Measurements from ENCODE around the gene CRYGN.

The CRYGN gene

GRCh38 chr7:151429560-151430331 lies 10.2 kb downstream of the CRYGN start:
- Histone ChIP-seq H3K36me3 (ENCODE audit: insufficient read depth, low read length) (no peaks in the 10 kb centered on the region), H3K27me3 (ENCODE audit: control insufficient read depth, insufficient read depth, low read length) (peaks cover 33% of the 10 kb centered on the region), H3K9me3 (replicated peaks; ENCODE audit: low read length) (no peaks in the 10 kb centered on the region), H3K4me1 (ENCODE audit: control insufficient read depth, insufficient read depth, low read length) (peaks cover 18% of the 10 kb centered on the region), H3K9ac (ENCODE audit: low read depth, low read length) (no peak overlapping the region), H3K4me3 (ENCODE audit: low read length) (no peak overlapping the region), H3K4me2 (ENCODE audit: low read length) (no peak overlapping the region)

- Histone ChIP-seq H3K9me3 (replicated peaks; ENCODE audit: low read length) (no peaks in the 10 kb centered on the region), H3K4me1 (ENCODE audit: control insufficient read depth, insufficient read depth, low read length) (peaks cover 18% of the 10 kb centered on the region), H3K4me3 (ENCODE audit: low read length) (no peak overlapping the region), H3K36me3 (ENCODE audit: insufficient read depth, low read length) (no peaks in the 10 kb centered on the region), H3K9ac (ENCODE audit: low read depth, low read length) (no peak overlapping the region), H3K4me2 (ENCODE audit: low read length) (no peak overlapping the region), H3K27me3 (ENCODE audit: control insufficient read depth, insufficient read depth, low read length) (peaks cover 35% of the 10 kb centered on the region)
These were observed 10.7 kb downstream of the CRYGN start for GRCh38 chr7:151429237-151429559.

DNA sequence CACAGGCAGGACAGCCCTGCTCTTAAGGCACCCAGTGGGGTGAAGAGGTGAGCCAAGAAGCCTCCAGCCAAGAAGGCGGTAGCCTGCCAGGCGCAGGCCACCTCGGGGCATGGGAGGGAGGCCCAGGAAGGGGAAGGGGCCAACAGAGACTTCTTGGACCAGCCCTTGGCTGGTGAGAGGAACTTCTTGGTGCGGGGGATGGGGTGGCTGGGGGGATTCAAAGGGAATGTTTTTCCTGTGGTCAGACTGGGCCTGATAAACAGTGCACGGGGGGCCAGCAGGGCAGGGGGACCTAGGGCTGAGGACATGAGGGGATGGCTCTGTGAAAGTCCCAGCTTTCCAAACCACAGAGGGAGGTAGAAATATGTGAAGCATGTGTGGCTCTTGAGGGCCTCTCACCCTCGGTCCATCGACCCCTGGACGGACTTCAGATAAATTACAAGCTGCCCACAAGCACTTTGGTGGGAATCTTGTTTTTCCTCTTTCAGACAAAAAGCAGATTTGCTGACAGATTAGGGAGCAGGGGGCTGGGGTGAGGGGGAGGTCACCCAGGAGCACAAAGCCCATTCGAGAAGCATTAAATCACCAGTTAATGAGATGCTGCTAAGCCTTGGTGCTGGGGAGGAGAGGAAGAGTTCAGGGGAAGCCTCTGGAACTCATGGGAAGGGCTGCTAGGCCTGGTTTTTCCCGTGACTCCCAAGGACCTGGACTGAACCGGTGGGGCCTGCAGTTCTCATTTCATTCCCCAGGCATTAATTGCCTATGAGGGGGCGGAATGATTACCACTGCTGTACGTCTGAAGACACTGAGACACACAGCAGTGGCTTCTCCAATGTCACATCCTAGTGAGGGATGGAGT lies 11.3 kb downstream of the CRYGN start:
- Histone ChIP-seq H3K9ac (ENCODE audit: low read depth, low read length) (no peak overlapping the region), H3K4me1 (ENCODE audit: control insufficient read depth, insufficient read depth, low read length) (peaks cover 18% of the 10 kb centered on the region), H3K4me3 (ENCODE audit: low read length) (no peak overlapping the region), H3K36me3 (ENCODE audit: insufficient read depth, low read length) (no peaks in the 10 kb centered on the region), H3K4me2 (ENCODE audit: low read length) (no peak overlapping the region), H3K27me3 (ENCODE audit: control insufficient read depth, insufficient read depth, low read length) (peaks cover 35% of the 10 kb centered on the region), H3K9me3 (replicated peaks; ENCODE audit: low read length) (no peaks in the 10 kb centered on the region)

DNA sequence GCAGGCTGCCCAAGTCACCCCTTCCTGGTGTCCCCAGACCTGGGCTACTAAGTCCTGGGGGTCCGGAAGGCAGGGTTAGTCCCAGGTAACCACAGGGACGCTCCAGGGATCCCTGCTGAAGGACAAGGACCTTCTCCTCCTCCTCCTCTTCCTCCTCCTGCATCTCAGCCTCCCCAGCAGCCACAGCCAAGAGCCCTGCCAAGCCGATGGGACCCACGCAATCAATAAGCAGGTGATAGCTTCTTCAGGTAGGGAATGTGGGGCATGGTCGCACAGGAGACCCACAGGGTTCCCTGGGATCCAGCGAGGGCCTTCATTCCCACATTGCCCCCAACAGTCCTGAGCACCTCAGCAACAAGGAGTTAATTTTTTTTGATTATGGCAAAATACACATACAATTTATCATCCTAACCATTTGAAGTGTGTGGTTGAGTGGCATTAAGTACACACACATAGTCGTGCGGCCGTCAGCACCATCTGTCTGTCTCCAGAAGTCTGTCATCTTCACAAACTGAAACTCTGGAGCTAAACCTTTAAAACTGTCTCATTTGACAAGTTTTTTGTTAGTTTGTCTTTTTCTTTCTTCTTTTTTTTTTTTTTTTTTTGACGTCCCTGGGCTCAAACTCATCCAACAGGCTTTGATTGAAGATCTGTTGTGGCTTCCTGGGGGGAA lies 12.1 kb downstream of the CRYGN start:
- no peak overlapping the region for H3K4me3 ChIP-seq (ENCODE audit: low read length)
- no peaks in the 10 kb centered on the region for H3K9me3 ChIP-seq (replicated peaks; ENCODE audit: low read length)
- peaks cover 18% of the 10 kb centered on the region for H3K4me1 ChIP-seq (ENCODE audit: control insufficient read depth, insufficient read depth, low read length)
- H3K27me3 ChIP-seq (ENCODE audit: control insufficient read depth, insufficient read depth, low read length), result peaks cover 33% of the 10 kb centered on the region
- no peak overlapping the region for H3K4me2 ChIP-seq (ENCODE audit: low read length)
- H3K36me3 ChIP-seq (ENCODE audit: insufficient read depth, low read length), result no peaks in the 10 kb centered on the region
- H3K9ac ChIP-seq (ENCODE audit: low read depth, low read length), result no peak overlapping the region

- Histone ChIP-seq H3K9me3 (replicated peaks; ENCODE audit: low read length) (peaks cover 3% of the 10 kb centered on the region), H3K9ac (ENCODE audit: low read depth, low read length) (no peak overlapping the region), H3K4me3 (ENCODE audit: low read length) (no peak overlapping the region), H3K4me1 (ENCODE audit: control insufficient read depth, insufficient read depth, low read length) (peaks cover 18% of the 10 kb centered on the region), H3K27me3 (ENCODE audit: control insufficient read depth, insufficient read depth, low read length) (peaks cover 32% of the 10 kb centered on the region), H3K36me3 (ENCODE audit: insufficient read depth, low read length) (no peaks in the 10 kb centered on the region), H3K4me2 (ENCODE audit: low read length) (peak overlapping the region; percentile 51)
These were observed 12.8 kb downstream of the CRYGN start for GRCh38 chr7:151426904-151427704.

GRCh38 chr7:151426441-151426903 lies 13.5 kb downstream of the CRYGN start:
- peak overlapping the region; percentile 51 for H3K4me2 ChIP-seq (ENCODE audit: low read length)
- H3K9me3 ChIP-seq (replicated peaks; ENCODE audit: low read length), result peaks cover 4% of the 10 kb centered on the region
- no peak overlapping the region for H3K9ac ChIP-seq (ENCODE audit: low read depth, low read length)
- no peak overlapping the region for H3K4me3 ChIP-seq (ENCODE audit: low read length)
- peaks cover 18% of the 10 kb centered on the region for H3K4me1 ChIP-seq (ENCODE audit: control insufficient read depth, insufficient read depth, low read length)
- peaks cover 37% of the 10 kb centered on the region for H3K27me3 ChIP-seq (ENCODE audit: control insufficient read depth, insufficient read depth, low read length)
- no peaks in the 10 kb centered on the region for H3K36me3 ChIP-seq (ENCODE audit: insufficient read depth, low read length)

- Histone ChIP-seq H3K4me1 (ENCODE audit: control insufficient read depth, insufficient read depth, low read length) (peaks cover 18% of the 10 kb centered on the region), H3K9me3 (replicated peaks; ENCODE audit: low read length) (peaks cover 4% of the 10 kb centered on the region), H3K4me3 (ENCODE audit: low read length) (no peak overlapping the region), H3K9ac (ENCODE audit: low read depth, low read length) (no peak overlapping the region), H3K36me3 (ENCODE audit: insufficient read depth, low read length) (no peaks in the 10 kb centered on the region), H3K4me2 (ENCODE audit: low read length) (peak overlapping the region; percentile 51), H3K27me3 (ENCODE audit: control insufficient read depth, insufficient read depth, low read length) (peaks cover 36% of the 10 kb centered on the region)
These were observed 14.1 kb downstream of the CRYGN start for GRCh38 chr7:151425670-151426440.

GRCh38 chr7:151424799-151425198 lies 15.1 kb downstream of the CRYGN start:
- peaks cover 18% of the 10 kb centered on the region for H3K4me1 ChIP-seq (ENCODE audit: control insufficient read depth, insufficient read depth, low read length)
- no peak overlapping the region for H3K4me3 ChIP-seq (ENCODE audit: low read length)
- H3K4me2 ChIP-seq (ENCODE audit: low read length), result no peak overlapping the region
- peaks cover 10% of the 10 kb centered on the region for H3K9me3 ChIP-seq (replicated peaks; ENCODE audit: low read length)
- H3K36me3 ChIP-seq (ENCODE audit: insufficient read depth, low read length), result no peaks in the 10 kb centered on the region
- H3K9ac ChIP-seq (ENCODE audit: low read depth, low read length), result no peak overlapping the region
- peaks cover 43% of the 10 kb centered on the region for H3K27me3 ChIP-seq (ENCODE audit: control insufficient read depth, insufficient read depth, low read length)

- Histone ChIP-seq H3K36me3 (ENCODE audit: insufficient read depth, low read length) (no peaks in the 10 kb centered on the region), H3K4me3 (ENCODE audit: low read length) (no peak overlapping the region), H3K9me3 (replicated peaks; ENCODE audit: low read length) (peaks cover 13% of the 10 kb centered on the region), H3K4me2 (ENCODE audit: low read length) (no peak overlapping the region), H3K9ac (ENCODE audit: low read depth, low read length) (no peak overlapping the region), H3K4me1 (ENCODE audit: control insufficient read depth, insufficient read depth, low read length) (peaks cover 18% of the 10 kb centered on the region), H3K27me3 (ENCODE audit: control insufficient read depth, insufficient read depth, low read length) (peaks cover 44% of the 10 kb centered on the region)
These were observed 16.0 kb downstream of the CRYGN start for GRCh38 chr7:151423936-151424335.

DNA sequence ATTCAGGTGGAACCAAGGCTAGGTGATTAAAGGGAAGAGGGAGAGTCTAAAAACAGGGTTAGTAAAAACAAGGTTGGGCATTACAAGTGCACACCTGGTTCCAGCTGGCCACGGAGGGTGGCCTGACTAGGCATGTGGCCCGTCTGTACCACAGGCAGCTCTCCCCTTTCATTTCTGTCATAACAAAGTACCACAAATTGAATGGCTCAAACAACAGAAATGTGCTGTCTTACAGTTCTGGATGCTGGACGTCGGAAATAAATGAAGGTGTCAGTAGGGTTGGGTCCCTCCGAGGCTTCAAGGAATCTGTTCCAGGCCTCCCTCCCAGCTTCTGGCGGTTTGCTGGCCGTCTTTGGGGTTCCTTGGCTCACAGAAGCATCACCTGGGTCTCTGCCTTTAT lies 16.7 kb downstream of the CRYGN start:
- no peaks in the 10 kb centered on the region for H3K36me3 ChIP-seq (ENCODE audit: insufficient read depth, low read length)
- no peak overlapping the region for H3K4me2 ChIP-seq (ENCODE audit: low read length)
- H3K27me3 ChIP-seq (ENCODE audit: control insufficient read depth, insufficient read depth, low read length), result peaks cover 44% of the 10 kb centered on the region
- H3K4me3 ChIP-seq (ENCODE audit: low read length), result no peak overlapping the region
- H3K4me1 ChIP-seq (ENCODE audit: control insufficient read depth, insufficient read depth, low read length), result peaks cover 18% of the 10 kb centered on the region
- H3K9ac ChIP-seq (ENCODE audit: low read depth, low read length), result no peak overlapping the region
- peaks cover 13% of the 10 kb centered on the region for H3K9me3 ChIP-seq (replicated peaks; ENCODE audit: low read length)

Measured in skeletal muscle satellite cell (primary cell).